NT2/D1 (cell line): ENCODE data around the gene TMEM184A.

Experiments
- SUZ12 ChIP-seq: IDR thresholded peaks from 2 replicates; pipeline ENCODE4 v1.6.1; 2011; ENCODE audit not compliant: insufficient read length, insufficient read depth; ENCODE audit errors: extremely low read depth
- ZNF274 ChIP-seq: IDR thresholded peaks from 2 replicates; pipeline ENCODE4 v1.6.1; 2011; ENCODE audit warnings: mild to moderate bottlenecking, low read depth, low read length

- TF ChIP-seq ZNF274 (no peak), SUZ12 (no peak)
These were observed 7.6 kb downstream of the TMEM184A start for GRCh38 chr7:1548438-1548831.
